ENCODE data around the gene TRMT6. TPM values are rescaled to one million over a fixed set of nuclear protein-coding genes. Genes with fewer than 3 reads are reported as not detected.

The TRMT6 gene, protein sequence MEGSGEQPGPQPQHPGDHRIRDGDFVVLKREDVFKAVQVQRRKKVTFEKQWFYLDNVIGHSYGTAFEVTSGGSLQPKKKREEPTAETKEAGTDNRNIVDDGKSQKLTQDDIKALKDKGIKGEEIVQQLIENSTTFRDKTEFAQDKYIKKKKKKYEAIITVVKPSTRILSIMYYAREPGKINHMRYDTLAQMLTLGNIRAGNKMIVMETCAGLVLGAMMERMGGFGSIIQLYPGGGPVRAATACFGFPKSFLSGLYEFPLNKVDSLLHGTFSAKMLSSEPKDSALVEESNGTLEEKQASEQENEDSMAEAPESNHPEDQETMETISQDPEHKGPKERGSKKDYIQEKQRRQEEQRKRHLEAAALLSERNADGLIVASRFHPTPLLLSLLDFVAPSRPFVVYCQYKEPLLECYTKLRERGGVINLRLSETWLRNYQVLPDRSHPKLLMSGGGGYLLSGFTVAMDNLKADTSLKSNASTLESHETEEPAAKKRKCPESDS
- total RNA-seq (ENCODE audit: insufficient read depth, low replicate concordance) = 11.6 TPM

DNA sequence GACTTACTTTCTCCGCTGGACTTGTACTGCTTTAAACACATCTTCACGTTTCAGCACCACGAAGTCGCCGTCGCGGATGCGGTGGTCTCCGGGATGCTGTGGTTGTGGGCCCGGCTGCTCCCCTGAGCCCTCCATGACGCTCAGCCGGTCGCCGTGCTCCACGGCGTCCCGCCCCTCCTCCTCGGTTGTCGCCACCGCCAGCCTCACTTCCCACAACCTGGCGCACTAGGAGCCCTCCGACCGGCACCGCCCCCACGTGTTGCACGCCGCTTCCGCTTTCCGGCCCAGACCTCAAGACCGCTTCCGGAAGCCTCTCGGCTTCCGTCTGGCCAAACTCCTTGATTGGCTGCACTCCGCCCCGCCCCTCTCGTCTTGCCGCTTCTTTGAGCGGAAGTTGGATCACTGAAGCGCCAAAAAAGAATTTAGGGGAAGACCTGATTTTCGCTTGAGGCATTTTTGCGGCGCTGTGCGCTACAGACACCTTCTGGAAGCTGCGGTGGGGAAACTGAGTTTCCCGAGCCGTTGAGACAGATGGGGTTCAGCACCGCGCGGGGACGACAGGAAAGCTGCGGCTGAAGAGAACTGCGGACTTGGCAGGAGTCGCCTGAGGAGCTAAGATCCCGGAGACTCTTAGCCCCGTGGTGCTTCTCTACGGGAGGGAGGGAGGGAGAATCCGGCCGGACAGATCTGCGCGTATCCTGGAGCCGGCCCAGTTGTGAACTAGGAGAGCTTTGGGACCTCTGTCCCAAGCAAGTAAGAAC, at the start of gene TRMT6, which contains the start of gene MCM8:
Gene TRMT6, minus strand, starts transcription at position 263 of the 761 bp plus-strand sequence. Its CDS starts 128 bp downstream, at position 135.
Gene MCM8, plus strand, starts transcription at position 382 of the 761 bp plus-strand sequence. CDS start 1,364 bp downstream, outside the sequence.
- DNase-seq (ENCODE audit: low spot score) = peak; percentile 98

DNA sequence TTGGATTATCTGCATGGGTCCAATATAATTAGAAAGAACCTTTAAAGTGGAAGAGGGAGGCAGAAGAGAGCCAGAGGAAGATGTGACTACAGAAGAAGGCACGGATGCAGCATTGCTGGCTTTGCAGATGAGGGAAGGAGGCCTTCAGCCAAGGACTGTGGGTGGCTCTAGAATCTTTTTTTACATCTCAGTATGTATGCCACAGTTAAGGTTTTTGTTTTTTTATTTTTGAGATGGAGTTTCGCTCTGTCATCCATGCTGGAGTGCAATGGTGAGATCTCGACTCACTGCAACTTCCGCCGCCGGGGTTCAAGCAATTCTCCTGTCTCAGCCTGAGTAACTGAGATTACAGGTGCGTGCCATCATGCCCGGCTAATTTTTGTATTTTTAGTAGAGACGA, 49.5 kb upstream of the TRMT6 start:
- DNase-seq (ENCODE audit: low spot score) = no peak

DNA sequence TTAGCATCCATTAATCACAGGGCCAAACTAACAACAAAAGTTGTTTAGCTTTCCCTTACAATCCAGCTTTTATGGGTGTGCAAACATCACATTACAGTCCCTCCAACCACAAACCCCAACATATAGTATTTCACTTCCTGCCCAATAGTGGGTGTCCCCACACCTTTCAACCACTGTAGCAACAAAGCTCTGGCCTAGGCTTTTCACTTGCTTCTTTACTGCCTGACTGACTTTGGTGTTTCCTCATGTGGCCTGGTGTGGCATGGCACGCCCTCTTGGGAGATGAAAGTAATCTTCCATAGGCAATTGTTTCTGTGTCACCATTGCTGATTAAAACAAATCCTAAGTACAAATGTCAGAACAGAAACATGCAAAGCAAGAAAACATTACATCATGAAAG, 46.4 kb upstream of the TRMT6 start:
- no peak for DNase-seq (ENCODE audit: low spot score)

DNA sequence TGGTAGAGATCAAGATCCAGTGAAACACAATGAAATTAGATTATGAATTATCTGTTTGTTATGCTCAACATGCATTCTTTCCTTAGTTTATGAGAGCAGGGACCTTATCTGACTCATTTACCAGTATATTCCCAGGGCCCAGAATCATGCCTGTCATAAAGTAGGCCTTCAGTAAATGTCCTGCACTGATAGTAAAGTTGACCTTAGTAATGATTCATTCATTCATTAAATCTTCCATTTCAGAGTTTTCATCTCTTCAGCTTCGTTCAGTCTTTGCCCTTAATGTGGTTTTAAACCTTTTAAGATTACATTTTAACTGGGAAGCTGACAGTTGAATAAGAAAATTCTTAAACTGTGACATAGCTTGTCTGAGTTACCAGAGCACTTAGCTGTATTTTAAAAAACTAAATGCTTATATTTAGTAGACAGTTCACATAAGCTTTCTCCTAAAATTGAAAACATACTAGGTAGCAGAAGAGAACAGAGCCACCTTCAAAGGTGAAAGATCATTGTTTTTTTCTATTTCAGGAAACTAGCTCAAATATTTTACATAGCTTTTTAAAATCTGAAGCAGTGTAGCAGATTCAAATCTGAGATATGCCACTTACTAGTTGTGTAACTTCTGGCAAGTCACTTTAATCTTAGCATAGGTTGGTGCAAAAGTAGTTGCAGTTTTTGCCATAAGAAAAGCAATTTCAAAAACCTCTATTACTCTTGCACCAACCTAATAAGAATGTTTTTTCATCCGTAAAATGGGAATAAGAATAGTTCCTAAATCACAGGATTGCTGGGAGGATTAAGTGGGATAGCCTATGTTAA, 41.5 kb upstream of the TRMT6 start:
- DNase-seq (ENCODE audit: low spot score) = peak; percentile 4

DNA sequence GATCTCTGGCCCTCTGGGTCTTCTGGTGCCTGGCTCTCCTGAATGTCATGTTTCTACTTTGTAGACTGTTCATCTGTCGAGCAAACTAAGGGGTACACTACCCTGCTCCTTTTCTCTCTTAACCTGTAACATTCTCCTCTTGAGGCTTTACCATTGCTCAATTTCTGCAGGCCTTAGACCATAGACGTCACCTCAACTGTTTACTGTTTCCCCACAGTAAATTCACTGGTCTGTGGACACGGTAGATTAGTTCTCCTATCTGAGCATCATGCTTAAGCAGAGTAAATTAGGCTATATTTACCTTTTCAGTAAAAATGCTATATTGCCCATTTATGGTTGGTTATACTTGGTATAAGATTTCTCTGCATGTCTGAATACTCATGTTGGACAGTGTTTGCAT, 40.6 kb upstream of the TRMT6 start:
- DNase-seq (ENCODE audit: low spot score) = no peak

DNA sequence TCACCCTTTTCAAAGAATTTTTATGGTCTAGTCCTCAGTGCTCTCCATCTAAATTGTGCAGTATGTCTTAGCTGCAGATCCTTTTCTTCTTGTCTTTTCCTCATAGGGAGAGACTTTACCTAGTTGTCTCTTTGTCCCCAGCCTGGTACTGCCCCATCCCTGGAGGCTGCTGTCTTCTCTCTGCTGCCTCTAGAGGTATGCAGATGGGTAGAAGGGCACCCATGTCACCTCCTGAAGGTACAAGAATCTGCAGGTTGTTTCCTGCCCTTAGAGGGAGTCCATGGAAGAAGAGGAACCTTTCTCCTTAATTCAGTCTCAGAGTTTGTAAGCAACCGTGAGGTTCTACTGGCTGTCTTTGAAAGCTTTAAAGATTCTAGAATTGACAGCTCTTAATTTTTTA, 39.2 kb upstream of the TRMT6 start:
- DNase-seq (ENCODE audit: low spot score) = no peak

DNA sequence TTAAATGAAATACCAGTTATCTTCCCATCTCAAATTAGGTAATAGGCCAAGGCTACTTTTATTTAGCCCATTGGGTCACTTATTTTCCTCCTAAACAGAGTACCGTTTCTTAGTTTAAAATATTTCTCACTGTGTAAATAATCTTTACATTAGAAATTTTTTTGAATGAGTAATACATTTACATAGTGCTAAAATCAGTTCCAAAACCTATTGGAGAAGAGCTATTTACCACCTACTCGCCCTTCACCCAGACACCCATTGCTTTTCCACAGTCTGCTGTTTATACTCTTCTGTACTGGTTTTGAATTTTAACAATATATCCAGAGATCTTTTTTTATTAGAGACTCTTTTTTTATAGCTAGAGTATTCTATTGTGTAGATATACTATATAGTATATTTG, 37.0 kb upstream of the TRMT6 start:
- DNase-seq (ENCODE audit: low spot score) = no peak

DNA sequence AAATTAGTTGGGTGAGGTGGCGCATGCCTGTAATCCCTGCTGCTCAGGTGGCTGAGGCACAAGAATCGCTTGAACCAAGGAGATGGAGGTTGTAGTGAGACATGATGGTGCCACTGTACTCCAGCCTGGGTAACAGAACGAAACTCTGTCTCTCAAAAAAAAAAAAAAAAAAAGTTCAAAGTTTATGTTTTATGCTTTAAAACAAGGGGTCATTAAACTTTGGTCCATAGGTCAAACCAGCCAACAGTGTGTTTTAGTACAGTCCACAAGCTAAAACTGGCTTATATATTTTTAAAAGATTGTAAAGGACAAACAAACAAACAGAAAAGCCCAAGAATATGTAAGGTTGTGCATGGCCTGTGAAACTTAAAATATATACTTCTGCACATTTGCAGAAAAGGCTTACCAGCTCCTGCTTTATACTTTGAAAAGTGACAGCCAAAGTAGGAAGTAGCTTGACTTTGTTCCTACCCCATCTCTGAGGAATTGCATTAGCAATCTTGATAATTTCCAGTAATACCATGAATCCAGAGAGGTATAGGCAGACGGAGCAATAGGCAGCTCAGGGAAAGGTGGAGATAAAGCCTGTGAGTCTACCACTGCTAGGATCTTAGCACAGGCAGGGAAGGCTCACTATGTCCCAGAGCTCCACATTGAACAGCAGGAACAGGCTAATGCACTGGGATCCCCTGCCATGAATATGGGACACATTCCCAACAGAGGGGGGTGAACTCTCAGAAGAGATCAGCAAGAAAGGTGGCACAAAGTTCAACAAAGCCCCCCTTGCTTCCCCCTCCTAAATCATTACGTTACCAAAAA, 30.6 kb upstream of the TRMT6 start:
- DNase-seq (ENCODE audit: low spot score) = no peak

DNA sequence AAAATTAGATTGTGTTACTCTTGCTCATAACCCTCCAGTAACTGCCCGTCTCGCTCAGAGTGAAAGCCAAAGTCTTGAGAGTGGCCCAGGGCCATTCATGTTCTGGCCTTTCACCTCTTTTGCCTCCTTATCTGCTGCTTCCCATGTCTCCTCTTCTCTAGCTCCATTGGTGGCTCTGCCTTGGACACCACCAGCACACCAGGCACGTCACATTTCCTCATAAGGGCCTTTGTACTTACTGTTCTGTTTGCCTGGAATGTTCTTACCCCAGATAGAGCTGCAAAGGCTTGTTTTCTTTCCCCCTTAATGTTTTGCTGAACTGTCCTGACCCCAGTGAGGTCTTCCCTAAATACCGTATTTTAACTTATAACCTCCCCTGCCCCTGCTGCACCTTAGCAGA, 29.5 kb upstream of the TRMT6 start:
- DNase-seq (ENCODE audit: low spot score) = no peak

DNA sequence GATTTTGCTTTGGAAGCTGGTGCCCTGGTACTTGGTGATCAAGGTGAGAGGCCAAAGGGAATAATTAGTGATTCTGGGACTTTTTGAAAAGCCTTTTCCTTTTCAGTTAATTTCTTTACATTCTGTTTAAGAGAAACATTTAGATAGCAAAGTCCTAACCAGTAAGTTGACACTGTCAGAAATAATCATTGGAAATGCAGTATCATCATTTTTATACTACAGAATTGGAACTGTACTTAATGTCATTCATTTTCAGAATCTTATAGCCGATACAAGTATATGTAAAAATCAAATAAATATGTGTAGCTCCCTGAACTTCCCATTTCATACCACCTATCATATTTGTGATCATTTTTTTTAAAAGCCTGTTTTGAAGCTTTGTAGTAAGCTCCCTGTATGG, 27.6 kb upstream of the TRMT6 start:
- no peak for DNase-seq (ENCODE audit: low spot score)

DNA sequence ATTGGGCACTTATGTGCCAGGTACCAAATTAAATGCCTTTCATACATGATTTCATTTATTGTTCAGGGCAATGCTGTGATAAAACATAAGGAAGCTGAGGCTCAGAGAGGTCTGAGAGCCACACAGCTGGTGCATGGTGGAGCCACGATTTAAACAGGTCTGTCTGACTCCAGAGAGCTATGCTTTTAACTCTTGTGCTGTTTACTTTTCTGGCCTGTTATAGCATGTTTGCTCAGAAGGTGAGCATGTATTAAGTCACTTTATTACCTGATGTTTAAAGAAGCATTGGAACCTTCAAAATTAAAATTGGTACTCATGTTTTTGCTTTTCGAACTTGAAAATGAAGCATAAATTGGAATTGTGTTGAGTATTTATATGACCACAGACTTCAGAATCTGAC, 26.9 kb upstream of the TRMT6 start:
- no peak for DNase-seq (ENCODE audit: low spot score)

DNA sequence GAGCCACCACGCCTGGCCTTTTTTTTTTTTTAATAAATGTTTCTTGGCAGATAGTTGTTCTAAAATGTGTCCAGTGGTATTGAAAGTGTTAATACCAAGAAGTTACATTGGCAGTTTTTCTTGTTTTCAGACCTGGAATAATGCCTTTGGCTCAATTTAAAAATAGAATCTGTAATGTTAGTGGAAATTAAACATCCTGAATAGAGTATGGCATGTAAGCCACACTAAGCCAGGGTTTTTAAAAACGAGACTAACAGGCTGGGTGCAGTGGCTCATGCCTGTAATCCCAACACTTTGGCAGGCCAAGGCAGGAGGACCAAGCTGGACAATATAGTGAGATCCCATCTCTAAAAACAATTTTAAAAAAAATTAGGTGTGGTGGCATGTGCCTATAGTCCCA, 25.4 kb upstream of the TRMT6 start:
- no peak for DNase-seq (ENCODE audit: low spot score)

DNA sequence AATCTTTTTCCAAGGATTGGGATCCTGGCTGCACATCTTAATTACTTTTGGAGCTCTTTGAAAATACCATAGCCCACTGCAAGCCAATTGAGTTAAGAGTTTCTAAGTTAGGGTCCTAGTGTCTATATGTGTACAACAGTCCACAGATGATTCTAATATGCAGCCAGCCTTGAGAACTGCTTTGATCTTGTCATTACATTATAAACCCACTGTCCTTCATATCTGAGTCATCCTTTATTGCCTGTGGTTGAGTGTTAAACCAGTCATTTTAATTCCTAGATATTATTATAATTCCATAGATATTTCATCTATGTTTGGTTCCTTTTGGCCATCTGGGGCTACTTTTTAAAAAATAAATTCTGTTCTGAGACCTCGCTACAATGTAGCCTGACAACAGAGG, 24.2 kb upstream of the TRMT6 start:
- no peak for DNase-seq (ENCODE audit: low spot score)

DNA sequence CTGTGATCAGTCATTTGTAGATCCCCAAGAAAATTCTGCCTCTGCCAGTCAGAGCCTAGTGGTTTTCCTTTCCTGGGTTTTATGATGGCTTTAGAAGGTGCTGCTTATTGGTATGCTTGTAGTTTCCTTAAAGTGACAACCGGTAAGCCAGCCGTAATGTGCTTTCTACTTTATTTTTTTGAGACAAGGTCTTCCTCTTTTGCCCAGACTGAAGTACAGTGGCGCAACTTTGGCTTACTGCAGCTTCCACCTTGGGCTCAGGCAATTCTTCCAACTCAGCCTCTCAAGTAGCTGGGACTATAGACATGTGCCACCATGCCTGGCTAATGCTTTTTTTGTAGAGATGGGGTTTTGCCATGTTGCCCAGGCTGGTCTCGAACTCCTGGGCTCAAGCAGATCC, 23.6 kb upstream of the TRMT6 start:
- DNase-seq (ENCODE audit: low spot score) = no peak

DNA sequence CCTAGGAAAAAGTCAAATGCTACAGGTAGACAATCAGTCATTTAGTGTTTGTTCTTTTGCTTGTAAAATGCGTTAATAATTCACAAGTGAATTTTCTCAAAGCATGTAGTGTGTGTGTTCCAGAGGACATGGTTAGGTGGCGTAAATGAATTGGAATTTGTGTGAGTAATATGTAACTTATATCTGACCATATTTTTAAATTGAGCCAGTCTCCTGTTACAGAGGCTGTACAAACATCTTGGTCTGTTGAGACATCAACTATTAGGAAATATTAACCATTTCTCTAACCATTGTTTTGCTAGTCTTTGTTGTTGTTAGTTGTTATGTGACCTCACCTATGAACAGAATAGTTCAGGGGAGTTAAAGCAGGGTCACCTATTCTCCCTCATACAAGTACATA, 22.8 kb upstream of the TRMT6 start:
- DNase-seq (ENCODE audit: low spot score) = no peak

DNA sequence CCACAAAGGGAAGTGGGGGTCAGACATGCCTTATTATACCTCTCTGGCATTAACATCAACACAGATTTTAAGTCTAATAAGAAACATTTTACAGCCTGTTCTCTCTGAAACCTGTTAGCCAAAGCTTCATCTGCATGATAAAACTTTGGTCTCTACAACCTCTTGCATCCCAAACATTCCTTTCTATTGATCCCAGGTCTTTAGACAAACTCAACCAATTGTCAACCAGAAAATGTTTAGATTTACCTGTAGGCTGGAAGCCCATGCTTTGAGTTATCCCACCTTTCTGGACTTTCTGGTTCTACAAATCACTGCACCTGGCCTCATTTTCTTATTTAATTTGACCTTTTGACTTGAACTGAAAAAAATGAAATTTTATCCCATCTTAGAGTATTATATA, 20.9 kb upstream of the TRMT6 start:
- no peak for DNase-seq (ENCODE audit: low spot score)

DNA sequence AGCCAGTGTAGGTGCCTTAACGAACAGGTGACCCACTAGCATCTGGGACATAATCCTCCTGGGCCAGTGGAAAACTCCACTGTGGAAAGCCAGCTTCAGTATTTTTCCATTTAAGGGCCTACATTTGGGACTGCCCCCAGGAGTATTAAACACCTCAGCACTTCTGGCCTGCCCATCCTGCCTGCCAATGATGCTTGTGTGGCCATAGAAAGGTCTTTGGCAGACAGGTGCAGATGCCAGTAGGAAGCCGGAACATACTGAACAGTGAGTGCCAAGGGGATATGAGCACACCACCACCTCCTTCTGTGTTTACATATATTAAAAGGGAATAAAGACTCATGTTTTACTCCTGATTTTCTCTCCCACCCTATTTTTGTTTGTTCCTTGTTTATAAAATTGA, 20.0 kb upstream of the TRMT6 start:
- no peak for DNase-seq (ENCODE audit: low spot score)

DNA sequence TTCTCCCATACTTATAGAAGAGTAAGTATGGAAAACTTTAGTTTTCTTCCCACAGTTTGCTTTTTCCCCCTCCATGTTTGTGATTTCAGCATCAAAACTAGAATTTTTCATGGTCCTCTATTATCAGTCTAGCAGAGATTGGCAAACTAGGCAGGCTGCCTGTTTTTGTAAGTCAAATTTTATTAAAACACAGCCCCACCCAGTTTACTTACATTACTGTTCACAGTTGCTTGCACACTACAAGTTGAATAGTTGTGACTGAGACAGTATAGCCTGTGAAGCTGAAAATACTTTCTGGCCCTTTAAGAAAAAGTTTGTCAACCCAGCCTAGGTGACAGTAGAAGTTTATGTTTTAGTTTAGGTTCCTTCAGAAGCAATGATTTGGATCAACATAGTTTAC, 19.6 kb upstream of the TRMT6 start:
- DNase-seq (ENCODE audit: low spot score) = no peak

DNA sequence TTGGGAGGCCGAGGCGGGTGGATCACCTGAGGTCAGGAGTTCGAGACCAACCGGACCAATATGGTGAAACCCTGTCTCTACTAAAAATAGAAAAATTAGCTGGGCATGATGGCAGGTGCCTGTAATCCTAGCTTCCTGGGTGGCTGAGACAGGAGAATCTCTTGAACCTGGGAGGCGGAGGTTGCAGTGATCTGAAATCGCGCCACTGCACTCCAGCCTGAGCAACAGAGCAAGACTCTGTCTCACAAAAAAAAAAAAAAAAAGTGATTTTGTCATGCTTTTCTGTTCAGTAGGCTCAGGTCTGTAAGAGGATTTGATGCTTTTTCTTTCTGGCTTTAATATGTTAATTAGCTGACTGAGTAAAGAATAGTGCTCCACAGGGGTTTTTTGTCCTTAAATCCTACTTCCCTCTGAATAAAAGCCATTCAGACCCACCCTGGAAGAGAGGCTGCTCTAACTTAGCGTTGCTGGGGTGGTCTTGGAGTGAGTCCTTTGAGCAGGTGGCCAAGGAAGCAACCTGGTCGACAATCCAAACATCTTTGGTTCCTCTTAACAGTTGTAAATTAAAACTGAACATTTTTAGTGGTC, 19.1 kb upstream of the TRMT6 start:
- DNase-seq (ENCODE audit: low spot score) = no peak

DNA sequence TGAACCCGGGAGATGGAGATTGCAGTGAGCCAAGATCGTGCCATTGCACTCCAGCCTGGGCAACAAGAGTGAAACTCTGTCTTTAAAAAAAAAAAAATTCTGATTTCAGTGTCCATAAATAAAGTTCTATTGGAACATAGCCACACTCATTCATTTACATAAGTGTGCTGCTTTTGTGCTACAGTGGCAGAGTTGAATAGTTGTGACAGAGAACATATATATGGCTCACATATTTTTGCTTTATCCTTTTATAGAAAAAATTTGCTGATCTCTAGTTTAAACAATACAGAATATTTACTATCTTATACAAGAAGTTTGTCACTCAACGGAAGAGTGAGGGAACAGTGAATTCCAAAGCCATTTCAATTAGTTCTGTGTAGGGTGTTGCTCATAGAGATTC, 18.1 kb upstream of the TRMT6 start:
- DNase-seq (ENCODE audit: low spot score) = no peak

DNA sequence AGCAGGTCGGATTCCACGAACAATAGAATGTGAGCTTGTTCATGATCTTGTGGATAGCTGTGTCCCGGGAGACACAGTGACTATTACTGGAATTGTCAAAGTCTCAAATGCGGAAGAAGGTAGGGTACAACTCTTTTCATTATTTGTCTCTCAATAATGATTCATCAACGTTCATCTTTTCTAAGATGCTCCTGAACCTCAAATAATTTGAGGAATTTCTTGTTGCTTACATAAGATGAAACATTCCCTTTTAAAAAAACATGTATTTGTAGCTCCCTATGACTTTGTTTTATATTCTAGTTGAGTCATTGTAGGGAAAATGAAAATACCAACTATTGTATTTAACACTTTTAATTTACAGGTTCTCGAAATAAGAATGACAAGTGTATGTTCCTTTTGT, 17.1 kb upstream of the TRMT6 start:
- no peak for DNase-seq (ENCODE audit: low spot score)
